Effector memory CD4-positive, alpha-beta T cell (primary cell): ENCODE results near the gene ZC2HC1B.

Experiments used
- DNase-seq, 3 donors: peaks; one replicate each; pipeline ENCODE4 v3.0.0-alpha.2; 2020
- H3K27ac ChIP-seq: 2 replicates; pipeline ENCODE4 v1.7.0; 2013; ENCODE audit warnings: mild to moderate bottlenecking, low read length, moderate library complexity; ENCODE audit not compliant: insufficient read depth, poor library complexity, severe bottlenecking
- H3K27me3 ChIP-seq: replicated peaks from 2 replicates; pipeline ENCODE4 v1.7.0; 2013; ENCODE audit warnings: mild to moderate bottlenecking, low read length; ENCODE audit not compliant: insufficient read depth, control insufficient read depth, poor library complexity, severe bottlenecking
- H3K36me3 ChIP-seq: 2 replicates; pipeline ENCODE4 v1.7.0; 2013; ENCODE audit warnings: mild to moderate bottlenecking, low read length, moderate library complexity; ENCODE audit not compliant: control insufficient read depth, insufficient read depth
- H3K4me1 ChIP-seq: 2 replicates; pipeline ENCODE4 v1.7.0; 2013; ENCODE audit warnings: low read length, mild to moderate bottlenecking; ENCODE audit not compliant: control insufficient read depth, insufficient read depth, poor library complexity, severe bottlenecking
- H3K4me3 ChIP-seq: 2 replicates; pipeline ENCODE4 v1.7.0; 2013; ENCODE audit warnings: low read length, low read depth, mild to moderate bottlenecking; ENCODE audit not compliant: insufficient read depth, poor library complexity, severe bottlenecking
- H3K9me3 ChIP-seq: 2 replicates; pipeline ENCODE4 v1.7.0; 2013; ENCODE audit warnings: mild to moderate bottlenecking, low read length, moderate library complexity; ENCODE audit not compliant: control insufficient read depth
- total RNA-seq, 3 donors: gene quantifications; one replicate each; lab custom pipeline; 2026; lab: John Stamatoyannopoulos, UW

The ZC2HC1B gene, protein sequence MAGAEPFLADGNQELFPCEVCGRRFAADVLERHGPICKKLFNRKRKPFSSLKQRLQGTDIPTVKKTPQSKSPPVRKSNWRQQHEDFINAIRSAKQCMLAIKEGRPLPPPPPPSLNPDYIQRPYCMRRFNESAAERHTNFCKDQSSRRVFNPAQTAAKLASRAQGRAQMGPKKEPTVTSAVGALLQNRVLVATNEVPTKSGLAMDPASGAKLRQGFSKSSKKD
- 0 reads per million in 3 donors for total RNA-seq

DNA sequence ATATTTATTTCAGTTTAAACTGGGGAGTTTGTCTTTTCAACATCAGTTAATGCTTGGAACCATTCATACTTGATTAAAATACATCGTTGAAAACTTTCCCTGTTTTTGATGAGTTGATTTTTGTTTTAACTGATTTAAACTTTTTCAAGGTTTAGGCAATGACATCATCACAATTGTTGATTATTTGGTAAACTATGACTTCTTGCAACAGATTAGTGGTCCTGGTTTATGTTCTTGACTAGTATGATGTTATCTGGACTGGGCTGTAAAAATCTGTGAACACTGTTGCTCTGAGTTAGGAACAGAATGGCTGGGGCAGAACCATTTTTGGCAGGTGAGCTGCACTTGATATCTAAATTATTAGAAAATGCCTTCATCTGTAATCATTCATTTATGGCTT lies at the start of gene ZC2HC1B:
Gene ZC2HC1B (plus strand): TSS at position 241 of the 400 bp plus-strand sequence. CDS start 66 bp downstream, at position 307.
- H3K4me3 ChIP-seq, result no peak within 1 kb of the TSS
- H3K4me1 ChIP-seq, result no peaks in the 10 kb centered on the region
- no peaks in the 10 kb centered on the region for H3K27me3 ChIP-seq
- no peak for DNase-seq
- no peak within 1 kb of the TSS for H3K27ac ChIP-seq
- no peaks in the 10 kb centered on the region for H3K9me3 ChIP-seq
- peaks cover 30% of the 10 kb centered on the region for H3K36me3 ChIP-seq

DNA sequence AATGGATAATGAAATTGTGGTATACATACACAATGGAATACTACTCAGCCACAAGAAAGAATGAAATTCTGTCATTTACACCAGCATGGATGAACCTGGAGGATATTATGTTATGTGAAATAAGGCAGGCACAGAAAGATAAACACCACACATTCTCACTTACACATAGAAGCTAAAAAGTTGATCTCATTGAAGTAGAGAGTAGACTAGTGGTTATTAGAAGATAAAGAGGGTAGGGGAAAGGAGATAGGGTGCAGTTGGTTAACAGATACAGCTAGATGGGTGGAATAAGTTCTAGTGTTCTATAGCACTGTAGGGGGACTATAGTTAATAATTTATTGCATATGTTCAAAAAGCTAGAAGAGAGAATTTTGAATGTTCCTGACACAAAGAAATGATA lies 46.7 kb upstream of the ZC2HC1B start:
- Histone ChIP-seq H3K4me3 (no peak overlapping the region), H3K27me3 (no peaks in the 10 kb centered on the region), H3K36me3 (no peaks in the 10 kb centered on the region), H3K27ac (no peak overlapping the region), H3K9me3 (no peaks in the 10 kb centered on the region), H3K4me1 (no peaks in the 10 kb centered on the region)
- no peak for DNase-seq

DNA sequence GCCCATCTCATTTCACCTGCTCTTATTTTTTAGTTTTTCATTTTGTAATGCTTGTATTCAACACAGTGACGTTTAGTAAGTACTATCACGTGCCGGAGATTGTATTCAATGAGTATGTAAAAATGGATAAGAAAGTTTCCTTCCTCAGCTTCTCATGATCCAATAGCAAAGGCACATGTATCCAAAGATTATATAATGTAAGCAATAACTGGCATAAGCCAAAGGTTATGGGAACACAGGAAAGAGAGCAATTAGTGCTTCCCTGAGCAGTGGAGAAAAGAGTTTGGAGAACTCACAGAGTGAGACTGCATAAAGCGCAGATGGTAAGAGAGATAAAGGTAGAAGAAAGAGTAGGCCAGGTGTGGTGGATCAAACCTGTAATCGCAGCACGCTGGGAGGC lies 42.9 kb upstream of the ZC2HC1B start:
- H3K4me1 ChIP-seq, result no peaks in the 10 kb centered on the region
- no peak overlapping the region for H3K27ac ChIP-seq
- no peak for DNase-seq
- no peaks in the 10 kb centered on the region for H3K27me3 ChIP-seq
- no peaks in the 10 kb centered on the region for H3K9me3 ChIP-seq
- peaks cover 3% of the 10 kb centered on the region for H3K36me3 ChIP-seq
- H3K4me3 ChIP-seq, result no peak overlapping the region

DNA sequence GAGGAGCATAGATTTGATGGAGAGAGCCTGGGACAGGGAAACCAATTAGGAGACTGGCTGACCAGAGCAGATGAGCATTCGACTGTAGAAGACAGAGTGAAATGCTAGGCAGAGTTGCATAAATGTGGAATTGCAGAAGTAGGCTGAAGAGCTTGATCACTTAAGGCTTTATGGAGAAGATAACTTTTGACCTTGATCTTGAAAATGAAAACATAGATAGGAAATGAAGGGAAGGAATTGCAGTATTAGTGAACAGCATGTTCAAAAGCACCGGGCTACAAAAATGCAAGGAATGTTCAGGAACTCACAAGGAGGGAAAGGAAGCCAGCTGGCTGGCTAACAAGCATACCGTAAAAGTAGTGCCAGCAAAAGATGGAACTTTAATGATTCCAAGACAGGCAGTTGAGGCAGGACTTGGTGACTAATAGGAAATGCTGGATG lies 41.7 kb upstream of the ZC2HC1B start:
- Histone ChIP-seq H3K4me3 (no peak overlapping the region), H3K27ac (no peak overlapping the region), H3K9me3 (no peaks in the 10 kb centered on the region), H3K4me1 (no peaks in the 10 kb centered on the region), H3K36me3 (peaks cover 4% of the 10 kb centered on the region), H3K27me3 (no peaks in the 10 kb centered on the region)
- no peak for DNase-seq

DNA sequence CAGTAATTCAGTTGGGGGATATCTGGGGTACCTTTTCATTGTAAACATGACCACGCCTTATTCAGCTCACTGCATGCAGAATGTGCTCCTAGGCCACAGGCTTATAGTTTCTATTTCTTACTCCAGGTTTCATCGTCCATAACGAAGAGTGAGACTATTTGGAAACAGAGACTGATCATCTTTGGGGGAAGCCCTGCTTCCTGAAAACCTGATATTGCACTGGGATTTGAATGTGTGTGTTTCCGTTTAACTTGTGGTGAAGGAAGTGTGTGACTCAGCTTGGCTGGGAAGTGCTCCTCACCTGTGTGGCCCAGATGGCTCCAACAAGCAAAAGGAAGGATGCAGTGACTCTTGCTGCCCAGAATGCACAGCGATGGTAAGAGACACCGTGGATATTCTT lies 40.7 kb upstream of the ZC2HC1B start:
- DNase-seq, result no peak
- Histone ChIP-seq H3K4me3 (no peak overlapping the region), H3K36me3 (peaks cover 4% of the 10 kb centered on the region), H3K4me1 (no peaks in the 10 kb centered on the region), H3K27ac (no peak overlapping the region), H3K9me3 (no peaks in the 10 kb centered on the region), H3K27me3 (no peaks in the 10 kb centered on the region)

DNA sequence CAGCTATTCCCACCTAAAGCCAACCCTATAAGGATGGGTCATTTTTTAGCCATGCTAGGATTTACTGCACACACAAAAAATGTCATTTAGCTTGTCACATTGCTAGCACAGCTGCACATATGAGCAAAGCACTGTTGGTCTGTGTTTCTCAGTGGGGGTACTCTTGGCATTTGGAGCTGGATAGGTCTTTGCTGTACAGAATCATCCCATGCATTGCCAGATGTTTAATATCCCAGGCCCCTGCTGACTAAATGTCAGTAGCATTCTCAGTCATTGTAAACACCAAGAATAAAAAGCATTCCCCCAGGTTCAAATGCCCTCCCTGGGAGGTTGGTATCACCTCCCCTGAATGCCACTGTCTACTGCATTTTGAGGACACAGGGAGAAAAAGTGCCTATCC lies 35.7 kb upstream of the ZC2HC1B start:
- Histone ChIP-seq H3K27ac (no peak overlapping the region), H3K27me3 (no peaks in the 10 kb centered on the region), H3K4me3 (no peak overlapping the region), H3K36me3 (peaks cover 4% of the 10 kb centered on the region), H3K4me1 (no peaks in the 10 kb centered on the region), H3K9me3 (no peaks in the 10 kb centered on the region)
- DNase-seq, result no peak

DNA sequence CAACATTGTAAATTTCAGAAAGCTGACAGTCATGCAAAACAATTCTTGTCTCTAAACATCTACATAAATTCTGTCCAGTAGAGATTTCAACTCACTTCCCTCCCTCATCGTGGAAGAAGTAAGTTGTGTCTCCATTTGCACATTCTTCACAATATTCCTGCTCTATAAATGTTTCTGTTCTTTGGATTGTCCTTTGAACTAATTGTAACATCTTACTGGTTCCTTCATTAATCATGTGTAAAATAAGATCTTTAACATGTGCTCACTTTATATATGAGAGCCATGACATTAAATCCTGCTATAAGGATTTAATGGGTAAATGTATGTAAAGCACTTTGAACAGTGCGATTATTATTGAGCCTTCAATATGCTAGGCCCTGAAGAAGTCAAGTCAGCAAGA lies 28.1 kb upstream of the ZC2HC1B start:
- Histone ChIP-seq H3K4me3 (no peak overlapping the region), H3K4me1 (no peaks in the 10 kb centered on the region), H3K27ac (no peak overlapping the region), H3K27me3 (no peaks in the 10 kb centered on the region), H3K9me3 (no peaks in the 10 kb centered on the region), H3K36me3 (no peaks in the 10 kb centered on the region)
- DNase-seq, result no peak

DNA sequence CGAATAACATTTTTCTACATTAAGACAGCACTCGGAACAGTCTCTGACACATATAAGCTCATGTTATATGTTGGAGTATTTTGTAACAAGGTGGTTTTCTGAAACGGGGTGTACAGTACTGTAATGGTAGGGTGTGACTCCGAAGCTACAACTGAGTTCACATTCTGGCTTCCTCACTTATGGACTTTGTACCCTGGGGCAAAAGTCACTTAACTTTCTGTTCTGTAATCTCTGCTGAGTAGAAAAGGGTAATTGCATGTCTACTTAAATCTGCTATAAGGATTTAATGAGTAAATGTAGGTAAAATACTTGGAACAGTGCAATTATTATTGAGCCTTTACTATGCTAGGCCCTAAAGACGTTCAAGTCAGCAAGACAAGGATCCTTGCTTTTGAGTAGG lies 25.9 kb upstream of the ZC2HC1B start:
- no peak for DNase-seq
- H3K36me3 ChIP-seq, result no peaks in the 10 kb centered on the region
- no peak overlapping the region for H3K27ac ChIP-seq
- H3K4me3 ChIP-seq, result no peak overlapping the region
- no peaks in the 10 kb centered on the region for H3K9me3 ChIP-seq
- no peaks in the 10 kb centered on the region for H3K4me1 ChIP-seq
- H3K27me3 ChIP-seq, result no peaks in the 10 kb centered on the region

DNA sequence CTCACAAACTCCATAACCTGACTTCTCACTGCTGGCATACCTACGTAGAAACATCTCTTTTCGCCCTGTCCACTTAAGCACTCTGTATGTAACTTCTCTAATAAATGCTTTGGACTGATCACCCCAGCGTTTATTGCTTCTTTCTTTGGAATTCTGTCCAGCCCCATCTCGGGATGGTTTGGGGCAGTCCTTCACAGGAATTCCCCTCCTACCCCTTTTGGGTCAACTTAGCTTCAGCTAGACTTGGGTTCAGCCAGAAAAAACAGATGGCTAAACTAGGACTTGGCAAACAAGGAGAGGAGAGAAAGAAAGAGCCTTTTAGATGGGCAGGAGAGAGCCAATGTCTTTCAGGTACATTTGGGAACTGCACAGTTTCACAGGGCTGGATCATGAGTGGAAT lies 25.1 kb upstream of the ZC2HC1B start:
- no peaks in the 10 kb centered on the region for H3K27me3 ChIP-seq
- peaks cover 7% of the 10 kb centered on the region for H3K4me1 ChIP-seq
- no peak overlapping the region for H3K27ac ChIP-seq

DNA sequence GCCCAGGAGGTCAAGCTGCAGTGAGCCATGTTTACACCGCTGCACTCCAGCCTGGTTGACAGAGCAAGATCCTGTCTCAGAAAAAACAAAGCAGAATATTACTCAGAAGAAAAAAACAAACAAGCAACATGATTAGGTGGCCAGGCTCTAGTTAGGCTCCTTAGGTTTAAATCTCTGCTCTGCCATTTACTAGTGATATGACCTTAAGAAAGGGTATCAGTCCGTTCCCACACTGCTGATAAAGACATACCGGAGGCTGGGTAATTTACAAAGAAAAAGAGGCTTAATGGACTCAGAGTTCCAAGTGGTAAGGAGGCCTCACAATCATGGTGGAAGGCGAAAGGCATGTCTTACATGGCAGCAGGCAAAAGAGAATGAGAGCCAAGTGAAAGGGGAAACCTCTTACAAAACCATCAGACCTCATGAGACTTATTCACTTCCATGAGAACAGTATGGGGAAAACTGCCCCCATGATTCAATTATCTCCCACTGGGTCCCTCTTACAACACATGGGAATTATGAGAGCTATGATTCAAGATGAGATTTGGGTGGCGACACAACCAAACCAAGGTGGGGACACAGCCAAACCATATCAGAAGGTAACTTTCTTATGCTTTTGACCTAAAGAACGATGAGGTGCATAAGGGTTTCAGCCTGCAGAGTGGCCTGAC lies 23.5 kb upstream of the ZC2HC1B start:
- Histone ChIP-seq H3K27ac (no peak overlapping the region), H3K4me1 (peaks cover 10% of the 10 kb centered on the region), H3K4me3 (no peak overlapping the region), H3K36me3 (peaks cover 11% of the 10 kb centered on the region), H3K9me3 (no peaks in the 10 kb centered on the region), H3K27me3 (no peaks in the 10 kb centered on the region)
- no peak for DNase-seq

More for the DNA sequence above, 25.1 kb upstream of the ZC2HC1B start:
- no peak for DNase-seq
- Histone ChIP-seq H3K9me3 (no peaks in the 10 kb centered on the region), H3K4me3 (no peak overlapping the region), H3K36me3 (no peaks in the 10 kb centered on the region)
